ENCODE measurements around the gene SNAPC4.
A peak's percentile ranks its signal among the peaks of the same experiment; 100 is the strongest.

The SNAPC4 gene

DNA sequence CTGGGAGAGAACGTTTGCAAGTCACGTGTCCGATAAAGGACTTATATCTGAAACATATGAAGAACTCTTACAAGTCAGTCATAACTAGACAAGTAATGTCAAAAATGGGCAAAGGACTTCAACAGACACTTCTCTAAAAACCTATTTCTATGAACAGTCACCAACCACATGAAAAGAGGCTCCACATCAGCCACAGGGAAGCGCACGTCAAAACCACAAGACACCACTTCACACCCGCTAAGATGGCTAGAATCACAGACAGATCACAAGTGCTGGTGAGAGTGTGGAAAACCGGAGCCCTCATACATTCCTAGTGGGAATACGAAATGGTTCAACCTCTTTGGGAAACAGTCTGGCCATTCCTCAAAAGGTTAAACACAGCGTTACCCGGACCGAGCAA is 15.0 kb downstream of the SNAPC4 start:
- DNase-seq = no peak

DNA sequence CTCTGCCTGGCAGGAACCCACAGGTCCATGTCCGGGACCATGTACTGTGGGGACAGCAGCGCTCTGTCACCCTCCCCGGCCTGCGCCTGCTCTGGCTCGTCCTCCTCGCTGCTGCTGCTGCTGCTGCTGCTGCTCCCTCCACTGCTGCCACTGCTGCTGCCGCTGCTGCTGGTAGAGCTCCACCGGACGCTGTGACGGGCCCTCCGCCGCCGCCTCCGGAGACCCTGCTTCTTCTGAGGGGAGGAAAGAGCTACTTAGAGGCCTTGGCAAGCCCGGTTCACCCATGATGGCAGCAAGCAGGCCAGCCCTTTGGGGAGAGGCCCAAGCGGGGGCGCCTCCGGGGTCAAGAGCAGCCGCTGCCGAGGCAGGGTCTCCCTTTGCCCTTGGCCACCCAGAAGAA is 16.5 kb downstream of the SNAPC4 start:
- DNase-seq = no peak

DNA sequence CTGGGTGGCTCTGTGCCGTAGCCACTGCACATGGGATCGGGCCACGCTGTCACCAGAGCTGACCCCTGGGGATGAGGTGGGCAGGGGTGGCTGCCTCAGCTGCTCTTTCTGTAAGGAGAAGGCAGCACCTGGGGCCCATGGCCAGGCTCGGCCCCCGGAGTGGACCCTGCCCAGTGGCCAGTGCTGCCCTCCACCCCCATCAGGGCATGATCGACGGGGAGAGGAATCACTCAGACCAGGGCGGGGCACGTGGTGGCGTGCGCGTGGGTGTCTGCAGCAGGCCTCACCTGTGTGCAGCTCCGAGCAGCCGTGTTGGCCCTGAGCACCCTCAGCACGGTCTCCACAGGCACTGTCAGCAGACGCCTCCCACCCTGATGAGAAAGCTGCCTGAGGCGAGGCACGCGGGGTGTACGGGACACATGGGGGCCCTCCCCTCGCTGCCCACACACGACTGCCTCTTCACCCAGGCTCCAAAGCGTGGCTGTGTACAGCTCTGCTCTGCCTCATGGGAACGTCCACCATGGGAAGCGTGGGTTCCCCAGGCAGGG is 17.9 kb downstream of the SNAPC4 start:
- no peak for DNase-seq

DNA sequence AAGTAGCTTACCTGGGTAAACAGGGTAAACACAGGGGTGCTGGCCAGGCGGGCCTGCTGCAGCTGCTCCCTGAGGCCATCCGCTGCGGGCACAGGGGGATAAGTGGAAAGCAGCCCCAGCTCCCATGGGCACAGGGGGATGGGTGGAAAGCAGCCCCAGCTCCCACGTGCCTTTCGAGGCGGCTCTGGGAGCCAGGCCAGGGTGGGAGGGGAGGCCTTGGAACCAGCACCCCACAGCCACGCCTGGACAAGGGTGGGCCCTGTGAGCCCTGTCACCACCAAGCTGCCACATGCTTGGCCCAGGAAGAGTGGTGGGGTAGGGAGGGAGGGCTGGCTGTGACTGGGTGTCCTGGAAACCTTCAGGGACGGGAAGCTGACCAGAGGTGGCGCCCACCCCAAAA is 18.7 kb downstream of the SNAPC4 start:
- no peak for DNase-seq

DNA sequence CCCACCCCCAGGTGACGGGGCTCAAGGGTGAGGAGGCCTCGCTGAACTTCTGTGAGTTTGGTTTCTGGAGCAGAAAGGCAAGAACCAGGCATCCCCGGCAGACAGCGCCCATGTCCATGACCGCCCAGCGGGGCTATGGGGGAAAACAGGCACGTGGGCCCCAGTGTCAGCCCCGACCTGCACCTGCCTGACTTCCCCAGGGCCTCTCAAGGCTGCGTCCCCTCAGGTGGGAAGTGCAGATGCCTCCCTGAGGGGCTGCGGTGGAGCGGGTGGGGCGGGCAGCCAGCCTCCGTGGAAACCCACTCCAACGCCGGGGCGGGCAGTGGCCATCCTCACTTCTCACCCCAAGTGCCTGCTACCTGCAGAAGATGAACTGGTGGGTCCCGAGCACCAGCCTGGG is 19.6 kb downstream of the SNAPC4 start:
- no peak for DNase-seq

DNA sequence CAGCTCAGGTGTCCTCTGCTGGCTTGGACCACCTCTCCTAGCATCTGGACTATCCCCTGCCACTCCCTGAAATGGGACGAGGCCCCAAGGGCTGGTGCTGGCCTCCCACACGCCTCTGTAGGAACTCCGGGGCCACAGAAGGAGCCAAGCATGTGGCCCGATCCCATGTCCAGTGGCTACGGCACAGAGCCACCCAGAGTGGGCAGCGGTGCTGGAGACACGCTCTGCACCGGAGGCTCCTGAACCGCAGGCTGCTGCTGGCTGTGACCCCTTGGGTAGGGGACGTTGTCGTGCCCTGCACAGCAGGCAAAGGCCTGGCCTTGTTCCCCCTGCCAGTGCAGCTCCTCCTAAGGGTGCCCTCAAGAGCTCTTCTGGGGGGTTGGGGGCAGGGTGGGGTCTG is 20.1 kb downstream of the SNAPC4 start:
- no peak for DNase-seq

DNA sequence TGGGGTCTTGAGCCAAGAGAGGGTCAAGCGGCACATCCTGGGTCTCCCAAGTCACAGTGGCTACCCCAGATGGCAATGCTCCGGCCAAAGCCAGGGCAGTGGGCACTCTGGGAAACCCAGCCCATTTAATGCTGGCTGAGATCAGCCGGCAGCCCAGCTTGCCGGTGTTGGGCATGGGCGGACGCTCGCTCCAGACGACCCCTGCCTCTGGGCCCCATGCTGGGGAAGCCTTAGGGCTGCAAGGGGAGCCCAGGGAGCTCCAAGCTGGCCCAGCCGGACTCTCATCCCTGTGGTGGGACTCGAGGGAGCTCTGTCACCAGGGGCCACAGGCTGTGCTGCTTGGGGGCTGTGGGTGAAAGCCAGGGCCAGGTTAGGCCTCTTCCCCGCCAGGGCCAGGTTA is 20.6 kb downstream of the SNAPC4 start:
- no peak for DNase-seq

DNA sequence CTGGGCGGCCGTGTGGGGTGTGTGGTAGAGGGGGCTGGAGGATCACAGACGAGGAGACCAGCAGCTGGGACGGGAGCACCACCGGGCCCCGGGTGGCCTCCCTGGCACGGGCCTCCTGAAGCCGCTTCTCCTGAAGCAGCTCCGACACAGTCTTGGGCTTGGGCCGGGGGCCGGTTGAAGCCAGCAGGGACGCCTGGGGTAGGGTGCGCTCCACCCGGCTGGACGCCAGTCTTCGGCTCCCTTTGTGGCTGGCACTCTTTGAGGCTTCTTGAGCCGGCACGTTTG is 21.0 kb downstream of the SNAPC4 start:
- no peak for DNase-seq

DNA sequence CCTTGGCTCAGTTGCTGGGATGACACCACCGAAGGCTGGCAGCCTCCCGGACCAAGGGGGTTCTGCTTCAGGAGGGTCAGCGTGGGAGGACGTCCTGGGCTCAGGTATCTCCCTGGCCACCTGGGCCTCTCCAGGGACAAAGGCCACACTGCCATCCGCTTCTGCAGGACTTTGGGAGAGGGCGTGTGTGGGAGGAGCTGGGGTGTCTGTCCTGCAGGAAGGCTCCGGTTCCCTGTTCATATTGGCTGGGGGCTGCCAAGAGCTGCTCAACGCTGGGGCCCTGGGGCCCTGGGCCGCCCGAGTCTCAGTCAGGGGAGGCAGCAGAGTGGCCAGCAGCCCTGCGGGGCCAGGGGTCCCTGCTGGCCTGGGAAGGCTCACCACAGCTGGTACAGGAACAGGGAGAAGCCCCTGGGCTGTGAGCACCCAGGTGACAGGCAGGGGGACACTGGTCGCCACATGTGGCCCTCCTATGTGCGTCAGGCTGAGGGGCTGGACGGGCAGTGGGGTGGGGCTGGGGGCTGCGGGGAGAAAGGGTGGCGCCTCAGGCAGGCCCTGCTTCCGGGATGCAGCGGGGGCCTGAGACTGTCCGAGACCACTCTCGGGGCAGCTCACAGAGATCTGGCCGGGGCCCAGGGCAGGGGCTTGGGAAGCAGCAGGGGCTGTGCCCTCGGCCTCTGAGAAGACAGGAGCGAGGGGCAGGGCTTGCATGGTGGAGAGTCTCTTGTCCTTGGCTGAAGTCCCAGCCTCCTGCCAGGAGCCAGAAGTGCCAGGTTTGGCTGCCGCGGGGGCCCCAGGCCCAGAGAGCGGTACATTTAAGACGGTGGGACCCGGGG is 21.6 kb downstream of the SNAPC4 start:
- DNase-seq = no peak

DNA sequence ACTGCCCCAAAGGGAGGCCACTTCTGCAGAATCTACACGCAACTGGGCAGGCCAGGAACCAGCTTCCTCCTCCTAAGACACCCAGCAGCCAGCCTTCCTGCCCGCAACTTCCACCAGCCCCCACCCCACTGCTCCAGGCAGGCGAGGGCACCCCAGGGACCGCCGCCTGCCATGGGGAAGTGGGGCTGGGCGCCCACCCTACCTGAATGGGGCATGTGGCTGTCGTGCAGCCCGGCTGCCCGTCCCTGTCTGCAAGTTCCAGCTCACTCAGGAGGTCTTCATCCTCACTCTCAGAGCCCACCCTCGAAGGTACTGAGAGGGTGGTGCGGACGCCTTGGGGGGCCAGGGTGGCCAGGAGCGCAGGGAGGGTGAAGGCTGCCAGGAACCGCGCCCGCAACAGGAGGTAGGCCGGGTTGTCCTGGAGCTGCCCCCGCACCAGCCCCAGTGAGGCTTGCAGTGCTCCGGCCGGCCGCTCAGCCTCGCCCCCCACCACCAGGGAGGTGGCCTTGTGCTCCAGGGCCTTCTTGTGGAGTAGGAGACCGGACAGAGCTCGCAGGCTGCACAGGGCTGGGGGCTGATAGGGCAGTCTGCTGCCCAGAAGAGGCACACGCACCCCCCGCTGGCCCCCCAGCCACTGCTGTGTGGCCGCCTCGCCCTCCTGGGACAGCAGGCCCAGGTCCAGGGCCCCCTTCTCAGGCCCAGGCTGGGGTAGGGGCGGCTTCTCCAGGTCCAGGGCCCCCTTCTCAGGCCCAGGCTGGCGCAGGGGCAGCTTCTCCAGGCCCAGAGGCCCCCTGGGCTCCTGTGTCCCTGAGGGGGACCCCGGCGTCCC is 22.4 kb downstream of the SNAPC4 start:
- no peak for DNase-seq

DNA sequence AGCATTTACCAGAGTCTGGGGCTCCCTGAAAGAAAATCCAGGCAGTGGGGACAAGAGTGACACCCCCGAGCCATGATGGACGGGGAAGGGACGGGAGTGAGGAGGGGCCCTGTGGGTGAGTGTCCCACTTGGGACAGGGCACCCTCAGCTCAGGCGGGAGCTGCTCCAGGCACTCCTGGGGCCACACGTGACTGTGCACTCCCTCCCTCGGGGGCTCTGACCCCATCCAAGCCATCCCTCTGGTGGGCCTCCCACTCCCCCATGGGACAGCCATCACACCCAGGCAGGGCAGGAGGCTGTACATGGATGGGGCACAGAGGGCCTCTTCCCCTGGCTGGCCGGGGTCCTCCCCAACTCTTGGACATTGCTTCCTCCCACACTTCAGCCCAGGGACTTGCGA is 23.5 kb downstream of the SNAPC4 start:
- no peak for DNase-seq

DNA sequence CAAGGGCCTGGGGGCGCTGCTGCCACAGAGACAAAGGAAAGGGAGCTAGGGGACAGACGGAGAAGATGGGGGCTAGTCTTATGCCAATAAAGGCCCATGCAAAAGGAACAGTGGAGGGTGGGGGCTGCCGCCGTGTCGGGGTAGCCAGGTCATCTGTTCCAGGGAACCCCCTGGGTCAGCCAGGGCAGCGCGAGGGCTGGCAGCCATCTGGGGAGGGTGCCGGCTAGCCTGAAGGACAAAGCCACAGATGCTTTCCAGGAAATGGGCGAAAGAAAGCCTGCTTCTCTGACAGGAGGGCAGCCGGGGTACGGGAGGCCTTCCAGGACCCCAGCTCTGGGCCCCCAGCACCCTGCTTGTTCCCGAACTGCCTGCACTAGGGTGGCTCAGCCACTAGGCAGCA is 24.9 kb downstream of the SNAPC4 start:
- DNase-seq = no peak

DNA sequence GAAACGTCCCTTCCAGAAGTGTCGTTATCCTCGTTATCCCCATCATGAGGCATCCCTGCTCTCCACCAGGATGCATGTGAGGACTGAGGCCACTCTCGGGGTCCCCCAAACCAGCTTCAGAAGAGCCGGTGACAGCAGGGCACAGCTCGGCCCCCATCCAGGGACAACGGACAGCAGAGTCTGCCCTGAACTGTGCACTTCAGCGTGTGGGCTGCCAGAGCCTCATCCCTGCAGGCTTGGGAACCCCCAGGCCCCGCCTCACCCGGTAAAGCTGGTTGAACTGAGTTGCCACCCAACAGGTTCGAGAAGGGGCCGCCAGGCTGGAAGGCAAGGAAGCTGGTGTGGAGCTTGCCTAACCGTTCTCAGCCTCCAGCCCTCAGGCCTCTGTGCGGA is 25.8 kb downstream of the SNAPC4 start:
- DNase-seq = no peak

DNA sequence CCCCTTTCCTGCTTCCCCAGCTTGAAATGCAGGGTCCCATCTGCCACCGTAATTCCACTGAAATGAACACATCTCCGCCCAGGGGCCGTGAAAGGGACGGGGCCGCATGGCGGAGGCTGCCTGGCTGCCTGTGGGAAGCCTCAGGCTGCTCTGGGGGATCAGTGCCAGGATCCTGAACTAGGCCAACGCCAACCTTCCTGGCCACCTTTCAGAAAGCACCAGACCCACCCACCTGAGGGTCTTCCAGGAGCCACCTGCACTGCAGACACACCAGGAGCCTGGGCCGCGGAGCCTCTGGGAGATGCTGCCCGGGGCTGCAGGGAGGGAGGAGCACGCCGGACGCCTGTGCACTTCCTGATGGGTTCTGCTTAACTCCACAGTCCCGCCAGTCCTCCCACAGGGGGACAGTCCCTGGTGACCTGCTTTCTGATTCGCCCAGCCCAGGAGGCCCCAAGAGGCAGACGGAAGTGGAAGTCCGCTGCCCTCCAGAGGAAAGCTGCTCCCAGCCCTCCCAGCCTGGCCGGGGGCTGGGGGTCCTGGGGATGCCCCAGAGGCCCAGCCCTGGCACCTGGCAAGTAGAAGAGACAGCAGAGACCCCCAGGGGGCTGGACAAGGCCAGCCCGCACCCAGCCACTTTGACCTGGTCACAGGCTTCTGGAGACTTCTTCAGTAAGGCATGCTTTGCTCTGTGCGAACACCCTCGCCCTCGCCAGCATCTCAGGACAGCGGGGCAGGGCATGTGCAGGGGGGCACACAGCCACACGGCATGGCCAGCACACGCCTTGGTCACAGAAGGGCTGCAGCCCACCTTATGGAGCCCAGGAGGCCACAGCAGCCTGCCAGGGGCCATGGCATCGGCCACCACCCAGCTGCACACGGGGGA is 26.4 kb downstream of the SNAPC4 start, which contains the start of gene CARD9:
CARD9 (minus strand) TSS at position 370 of the 883 bp plus-strand sequence. CDS start 1,591 bp downstream, outside the sequence.
- no peak for DNase-seq

DNA sequence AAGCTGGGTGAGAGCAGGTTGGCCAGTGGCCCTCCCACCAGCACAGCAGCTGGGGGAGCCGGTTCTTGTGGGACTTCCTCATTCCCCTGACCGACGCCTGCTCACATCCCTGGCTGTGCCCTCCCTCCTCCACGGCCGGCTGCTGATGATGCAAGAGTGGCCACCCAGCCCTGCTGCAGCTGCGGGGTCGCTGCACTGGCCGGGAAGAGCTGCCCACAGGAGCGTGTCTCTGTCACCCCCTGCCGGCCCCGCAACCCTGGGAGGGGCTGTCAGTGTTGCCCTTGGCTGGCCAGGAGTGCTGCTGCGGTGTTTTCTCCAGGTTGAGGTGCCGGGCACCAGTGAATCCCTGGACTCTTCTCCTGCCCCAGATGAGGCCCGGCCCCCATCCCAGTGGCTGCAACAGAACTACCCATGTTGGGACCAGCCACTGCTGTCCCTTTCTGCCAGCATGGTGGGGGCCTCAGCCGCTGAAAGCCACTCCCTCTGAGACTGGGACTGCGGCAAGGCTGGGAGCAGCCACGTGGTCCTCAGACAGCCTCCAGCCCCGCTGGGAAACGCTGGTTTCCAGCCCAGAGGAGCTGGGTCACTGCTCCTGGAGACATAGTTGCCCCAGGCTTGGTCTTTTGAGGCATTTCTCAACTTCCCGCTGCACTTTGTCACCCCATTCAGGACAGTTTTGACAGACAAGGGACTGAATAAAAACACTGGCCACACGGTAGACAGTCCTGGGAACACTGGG is 27.2 kb downstream of the SNAPC4 start:
- DNase-seq = peak; percentile 80

DNA sequence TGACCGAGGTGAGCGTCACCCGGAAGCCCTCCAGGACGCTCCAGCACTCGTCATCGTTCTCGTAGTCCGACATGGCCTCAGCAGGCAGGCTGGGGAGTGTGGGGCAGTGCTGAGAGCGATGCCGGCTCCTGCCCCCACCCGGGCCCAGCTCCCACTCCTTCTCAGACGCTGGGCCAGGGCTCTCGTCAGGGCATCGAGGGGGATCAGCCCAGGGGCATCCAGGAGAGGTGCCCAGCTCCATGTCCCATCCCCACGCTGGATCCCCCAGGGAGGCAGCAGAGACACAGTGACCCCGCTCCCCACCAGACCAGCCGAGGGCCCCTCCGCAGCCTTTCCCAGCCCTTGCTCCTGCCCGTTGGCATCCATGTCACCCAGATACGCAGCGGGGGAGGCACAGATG is 28.0 kb downstream of the SNAPC4 start:
- no peak for DNase-seq

DNA sequence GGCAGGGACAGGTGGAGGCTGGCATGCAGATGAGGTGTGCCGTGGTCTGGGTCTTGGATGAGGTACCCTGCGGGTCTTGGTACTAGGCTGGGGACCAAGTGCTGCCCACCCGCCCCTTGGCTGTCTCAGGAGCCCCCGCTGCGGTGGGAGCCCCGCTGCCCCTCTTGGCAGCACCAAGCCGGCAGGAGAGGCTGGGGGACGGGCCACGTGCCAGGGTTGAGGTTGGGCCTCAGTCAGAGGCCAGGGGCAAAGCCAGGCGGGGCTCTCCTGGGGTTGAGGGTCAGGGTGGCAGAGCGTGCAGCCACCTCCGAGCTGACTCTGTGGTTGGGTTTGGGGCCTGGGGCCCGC is 28.5 kb downstream of the SNAPC4 start:
- DNase-seq = no peak

DNA sequence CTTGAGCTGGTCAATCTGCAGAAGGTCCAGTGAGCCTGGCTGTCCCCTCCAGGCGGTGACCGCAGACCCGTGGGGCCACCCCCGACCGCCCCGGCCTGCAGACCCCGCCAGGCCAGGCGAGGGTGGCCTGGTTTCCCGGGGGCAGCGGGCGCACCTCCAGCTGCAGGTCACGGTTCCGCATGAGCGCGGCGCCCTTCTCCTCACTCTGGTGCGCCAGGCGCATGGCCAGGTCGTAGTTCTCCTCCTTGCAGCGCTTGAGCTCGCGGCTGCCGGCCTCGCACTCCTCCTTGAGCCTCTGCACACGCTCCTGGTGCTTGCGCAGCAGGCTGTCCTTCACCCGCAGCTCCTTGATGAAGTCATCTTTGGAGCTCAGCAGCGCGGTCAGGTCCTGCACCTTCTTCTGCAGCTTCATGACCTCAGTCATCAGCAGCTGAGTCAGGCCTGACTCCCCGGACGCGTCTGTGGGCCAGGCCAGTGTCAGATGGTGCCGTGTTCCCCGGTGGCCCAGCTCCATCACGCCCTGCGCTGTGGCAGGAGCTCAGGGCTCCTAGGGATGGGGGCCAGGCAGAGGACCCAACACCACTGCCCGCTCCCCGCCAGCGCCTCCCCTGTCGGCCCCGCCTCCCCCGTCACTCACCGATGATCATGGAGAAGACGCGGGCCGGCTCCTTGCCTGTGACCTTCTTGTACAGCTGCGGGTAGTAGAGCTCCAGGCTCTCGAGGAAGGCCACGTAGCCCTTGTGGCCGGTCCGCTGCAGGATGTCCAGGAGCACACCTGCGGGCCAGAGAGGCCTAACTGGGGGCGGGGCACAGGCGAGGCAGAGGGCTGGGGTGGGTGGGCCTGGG is 29.1 kb downstream of the SNAPC4 start:
- no peak for DNase-seq

DNA sequence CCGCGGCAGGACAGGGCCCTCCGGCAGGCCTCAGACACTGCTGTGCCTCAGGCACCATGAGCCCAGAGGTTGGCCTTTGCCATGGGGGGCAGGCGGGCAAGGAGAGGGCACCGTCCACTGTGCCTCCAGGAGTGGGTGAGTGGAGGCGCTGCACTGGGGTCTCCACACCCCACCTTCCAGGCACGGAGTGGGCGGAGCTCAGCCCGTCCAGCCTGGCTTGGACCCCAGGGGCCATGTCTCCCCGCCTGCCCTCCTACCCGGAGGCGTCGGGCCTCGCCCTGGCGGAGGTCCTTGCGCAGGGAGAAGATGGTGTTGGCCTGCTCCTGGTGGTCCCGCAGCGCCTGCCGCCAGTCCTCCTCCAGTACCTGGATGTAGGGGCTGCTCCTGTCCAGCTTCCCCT is 29.9 kb downstream of the SNAPC4 start:
- DNase-seq = no peak

DNA sequence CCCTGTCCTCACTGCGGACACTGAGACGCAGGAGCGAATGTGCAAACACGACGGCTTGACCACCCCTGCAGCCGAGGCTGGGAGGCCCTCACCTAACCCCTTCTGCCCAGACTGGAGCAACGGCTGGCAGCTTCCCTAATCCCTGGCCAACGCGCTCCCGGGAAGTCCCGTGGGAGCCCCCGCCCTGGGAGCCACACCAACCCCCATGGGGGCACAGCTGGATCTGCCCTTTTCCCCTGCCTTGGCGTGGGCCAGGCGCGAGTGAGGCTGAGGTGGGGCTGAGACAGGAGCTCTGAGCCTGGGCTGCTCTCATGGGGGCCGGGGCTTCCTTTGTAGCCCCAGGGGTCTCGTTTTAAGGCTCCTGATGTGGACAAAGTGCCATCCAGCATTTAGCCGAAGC is 31.8 kb downstream of the SNAPC4 start:
- DNase-seq = no peak

Data from femur (tissue), 1 donor.